Stimulated activated CD8-positive, alpha-beta memory T cell treated with anti-CD3 and anti-CD28 coated beads, Interleukin-15, amount 100 ng/mL, for 48 hours (primary cell): ENCODE results near the gene PPP3CB.
"Not testable (repeated sequence)": the region's sequence is repeated elsewhere in the genome, so short reads cannot be mapped to it uniquely, and the experiment has no call there.

Experiments
- DNase-seq, 2 donors: peaks; one replicate each; pipeline ENCODE4 v3.0.0-alpha.2; 2020; ENCODE audit warnings: low read depth in 2 of 2

Gene PPP3CB

GRCh38 chr10:73414230-73414945, 81.4 kb downstream of the PPP3CB start:
- no peak for DNase-seq

GRCh38 chr10:73413528-73414229, 82.1 kb downstream of the PPP3CB start, which contains the start of gene ANXA7:
Gene ANXA7, minus strand, starts transcription at chr10:73414058. Its CDS starts 13,202 bp downstream, at chr10:73400856.
- peak; percentile 92 to 95 for DNase-seq

- DNase-seq: peak in 1 of 2 donors; percentile 14
Observed at GRCh38 chr10:73413108-73413527, 82.7 kb downstream of the PPP3CB start.

DNA sequence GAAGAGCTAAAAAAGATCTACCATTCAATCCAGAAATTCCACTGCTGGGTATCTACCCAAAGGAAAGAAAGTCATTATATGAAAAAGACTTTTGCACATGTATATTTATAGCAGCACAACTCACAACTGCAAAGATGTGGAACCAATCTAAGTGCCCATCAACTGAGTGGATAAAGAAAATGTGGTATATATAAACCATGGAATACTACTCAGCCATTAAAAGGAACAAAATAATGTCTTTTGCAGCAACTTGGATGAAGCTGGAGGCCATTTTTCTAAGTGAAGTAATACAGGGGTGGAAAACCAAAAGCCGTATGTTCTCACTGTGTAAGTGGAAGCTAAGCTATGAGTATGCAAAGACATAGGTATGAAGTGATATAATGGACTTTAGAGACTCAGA, 84.9 kb downstream of the PPP3CB start:
- no peak for DNase-seq

GRCh38 chr10:73408978-73409521, 86.8 kb downstream of the PPP3CB start:
- no peak for DNase-seq

DNA sequence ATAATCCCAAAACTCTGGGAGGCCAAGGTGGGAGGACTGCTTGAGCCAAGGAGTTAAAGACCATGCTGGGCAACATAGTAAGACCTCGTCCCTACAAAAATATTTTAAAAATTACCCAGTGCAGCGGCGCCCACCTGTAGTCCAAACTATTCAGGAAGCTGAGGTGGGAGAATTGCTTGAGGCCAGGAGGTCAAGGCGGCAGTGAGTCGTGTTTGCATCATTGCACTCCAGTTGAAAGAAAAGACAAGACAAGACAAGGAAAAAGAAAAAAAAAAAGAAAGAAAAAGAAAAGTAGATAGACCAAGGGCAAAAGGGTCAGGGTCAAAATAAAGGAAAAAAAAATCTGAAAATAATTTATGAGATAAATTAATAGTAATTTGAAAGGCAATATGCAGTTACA, 87.8 kb downstream of the PPP3CB start:
- DNase-seq: no peak

GRCh38 chr10:73407495-73407894, 88.3 kb downstream of the PPP3CB start:
- no peak for DNase-seq

- no peak for DNase-seq
Observed at GRCh38 chr10:73406846-73407245, 89.0 kb downstream of the PPP3CB start.

DNA sequence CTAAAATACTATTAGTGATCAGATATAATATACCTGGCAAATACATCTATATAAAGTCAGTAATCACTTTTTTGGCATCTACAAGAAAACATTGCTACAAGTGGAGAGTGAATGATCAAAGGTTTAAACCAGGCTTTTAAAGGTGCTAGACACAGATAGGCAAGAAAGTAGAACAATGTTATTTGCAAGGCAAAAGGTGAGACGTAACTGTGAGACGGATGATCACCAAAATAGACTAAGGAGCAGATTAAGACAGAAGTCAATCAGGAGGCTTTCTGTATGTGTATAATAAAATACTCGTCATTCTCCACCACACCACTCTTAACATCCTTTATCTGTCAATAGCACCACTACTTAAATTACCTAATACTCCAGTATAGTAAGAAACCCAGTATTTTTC, 90.3 kb downstream of the PPP3CB start:
- no peak for DNase-seq

DNA sequence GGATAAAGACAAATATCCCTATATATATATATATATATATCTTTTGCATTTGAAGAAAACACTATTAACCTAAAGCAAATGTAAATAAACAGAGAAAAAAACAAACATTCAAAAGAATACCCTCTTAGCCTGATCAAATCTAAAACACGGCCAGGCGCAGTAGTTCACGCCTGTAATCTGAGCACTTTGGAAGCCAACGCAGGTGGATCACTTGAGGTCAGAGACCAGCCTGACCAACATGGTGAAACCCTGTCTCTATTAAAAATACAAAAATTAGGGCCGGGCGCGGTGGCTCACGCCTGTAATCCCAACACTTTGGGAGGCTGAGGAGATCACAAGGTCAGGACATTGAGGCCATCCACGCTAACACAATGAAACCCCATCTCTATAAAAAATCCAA, 91.1 kb downstream of the PPP3CB start:
- DNase-seq: no peak

DNA sequence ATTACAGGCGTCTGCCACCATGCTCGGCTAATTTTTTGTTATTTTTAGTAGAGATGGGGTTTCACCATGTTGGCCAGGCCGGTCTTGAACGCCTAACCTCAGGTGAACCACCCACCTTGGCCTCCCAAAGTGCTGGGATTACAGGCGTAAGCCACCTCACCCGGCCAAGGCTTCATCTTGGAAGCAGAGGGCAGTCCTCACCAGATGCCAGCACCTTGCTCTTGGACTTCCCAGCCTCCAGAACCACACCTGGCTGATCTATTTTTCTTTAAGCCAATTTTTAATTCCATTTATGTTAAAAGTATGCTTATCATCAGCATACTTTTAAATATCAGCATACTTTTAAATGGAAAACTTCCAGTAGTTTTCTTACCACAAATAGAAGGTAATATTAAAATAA, 94.2 kb downstream of the PPP3CB start:
- no peak for DNase-seq

- no peak for DNase-seq
Observed at GRCh38 chr10:73399063-73399462, 96.8 kb downstream of the PPP3CB start.

DNA sequence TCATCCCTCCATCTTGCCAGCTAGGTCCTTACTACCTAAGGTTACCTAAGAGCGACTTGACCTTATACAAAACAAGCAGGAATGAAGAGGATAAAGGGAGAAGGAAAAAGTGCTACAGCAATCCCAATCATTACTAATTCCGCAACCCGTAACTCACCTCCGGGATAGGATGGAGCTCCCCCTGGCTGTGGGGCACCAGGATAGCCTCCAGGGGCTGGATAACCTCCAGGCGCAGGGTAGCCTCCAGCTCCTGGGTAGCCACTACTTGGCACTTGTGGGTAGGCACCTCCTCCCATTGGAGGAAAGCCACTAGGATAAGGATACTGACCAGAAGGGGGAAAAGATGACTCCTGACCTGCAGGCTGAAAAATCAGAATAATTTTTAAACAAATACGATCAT, 97.8 kb downstream of the PPP3CB start:
- no peak for DNase-seq

DNA sequence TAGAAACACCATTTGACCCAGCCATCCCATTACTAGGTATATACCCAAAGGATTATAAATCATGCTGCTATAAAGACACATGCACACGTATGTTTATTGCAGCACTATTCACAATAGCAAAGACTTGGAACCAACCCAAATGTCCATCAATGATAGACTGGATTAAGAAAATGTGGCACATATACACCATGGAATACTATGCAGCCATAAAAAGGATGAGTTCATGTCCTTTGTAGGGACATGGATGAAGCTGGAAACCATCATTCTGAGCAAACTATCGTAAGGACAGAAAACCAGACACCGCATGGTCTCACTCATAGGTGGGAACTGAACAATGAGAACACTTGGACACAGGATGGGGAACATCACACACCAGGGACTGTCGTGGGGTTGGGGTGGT, 101.5 kb downstream of the PPP3CB start:
- DNase-seq: not testable (repeated sequence)

GRCh38 chr10:73388228-73388627, 107.6 kb downstream of the PPP3CB start:
- DNase-seq: no peak

GRCh38 chr10:73386583-73386982, 109.2 kb downstream of the PPP3CB start:
- no peak for DNase-seq
